K562 (cell line): ENCODE data around the gene SORCS1. TPM values are rescaled to one million over a fixed set of nuclear protein-coding genes. Genes with fewer than 3 reads are reported as not detected.

Experiments
- ARID3A ChIP-seq: IDR thresholded peaks from 2 replicates; pipeline ENCODE4 v1.6.1; 2012; ENCODE audit warnings: low read depth, low read length, improper control_type of control experiment, borderline replicate concordance
- ATF7 ChIP-seq: fragments of 450-650 bp; IDR thresholded peaks from 2 replicates; pipeline ENCODE4 v1.7.1; 2014; ENCODE audit warnings: mild to moderate bottlenecking, moderate library complexity
- BACH1 ChIP-seq: fragments of 200-800 bp; sonication (Bioruptor generic); IDR thresholded peaks from 2 replicates; pipeline ENCODE4 v1.6.1; 2016; ENCODE audit warnings: missing genetic modification characterization, missing compliant biosample characterization
- CEBPG ChIP-seq, 3 experiments: fragments of 200-800 bp in 1 of 3; sonication (Bioruptor generic) in 1 of 3; sonication (generic) in 1 of 3; formaldehyde crosslinking in 1 of 3; IDR thresholded peaks in 2 of 3; conservative IDR thresholded peaks in 1 of 3; 2 replicates each; pipeline versions ENCODE4 v1.6.1 to v1.8.0; 2016 to 2022; ENCODE audit warnings: missing compliant biosample characterization in 2 of 3, missing genetic modification characterization in 2 of 3, mild to moderate bottlenecking in 1 of 3, missing genetic modification reagents in 1 of 3
- FOSL1 ChIP-seq: fragments of 200-800 bp; sonication (Bioruptor generic); conservative IDR thresholded peaks from 2 replicates; pipeline ENCODE4 v1.6.1; 2016; ENCODE audit warnings: missing genetic modification characterization, missing compliant biosample characterization
- FOXK1 ChIP-seq: sonication (generic); formaldehyde crosslinking; IDR thresholded peaks from 2 replicates; pipeline ENCODE4 v1.8.0; 2022; ENCODE audit warnings: missing genetic modification reagents, mild to moderate bottlenecking, borderline replicate concordance
- GABPB1 ChIP-seq: sonication (generic); formaldehyde crosslinking; IDR thresholded peaks from 2 replicates; pipeline ENCODE4 v1.8.0; 2022; ENCODE audit warnings: mild to moderate bottlenecking, missing genetic modification reagents
- JUNB ChIP-seq: fragments of 450-650 bp; formaldehyde crosslinking; conservative IDR thresholded peaks from 2 replicates; pipeline ENCODE4 v1.4.0; 2020; ENCODE audit warnings: mild to moderate bottlenecking
- KDM5B ChIP-seq: fragments of 200-600 bp; sonication (generic); IDR thresholded peaks from 2 replicates; pipeline ENCODE4 v1.6.1; 2012; ENCODE audit warnings: low read depth, mild to moderate bottlenecking, moderate library complexity, low read length, control low read depth, inconsistent platforms; ENCODE audit not compliant: insufficient replicate concordance
- KHSRP ChIP-seq: fragments of 450-650 bp; IDR thresholded peaks from 2 replicates; pipeline ENCODE4 v1.6.1; 2017
- MTA3 ChIP-seq: fragments of 450-650 bp; formaldehyde crosslinking; IDR thresholded peaks from 2 replicates; pipeline ENCODE4 v1.6.1; 2017; ENCODE audit warnings: mild to moderate bottlenecking, borderline replicate concordance
- NBN ChIP-seq: fragments of 450-650 bp; IDR thresholded peaks from 2 replicates; pipeline ENCODE4 v1.6.1; 2016; ENCODE audit warnings: low read depth, mild to moderate bottlenecking
- PTRF ChIP-seq: fragments of 450-650 bp; IDR thresholded peaks from 2 replicates; pipeline ENCODE4 v1.6.1; 2016; ENCODE audit warnings: mild to moderate bottlenecking, missing genetic modification characterization, missing compliant biosample characterization
- RAD51 ChIP-seq: fragments of 450-650 bp; IDR thresholded peaks from 2 replicates; pipeline ENCODE4 v1.7.1; 2016; ENCODE audit warnings: low read depth, mild to moderate bottlenecking, borderline replicate concordance
- RBM15 ChIP-seq: fragments of 200-400 bp; formaldehyde crosslinking; IDR thresholded peaks from 2 replicates; pipeline ENCODE4 v1.6.1; 2018; ENCODE audit warnings: mild to moderate bottlenecking, low read length, moderate library complexity; ENCODE audit not compliant: insufficient read depth
- SNAPC5 ChIP-seq: fragments of 250-450 bp; sonication (Bioruptor Pico); IDR thresholded peaks from 2 replicates; pipeline ENCODE4 v1.8.0; 2021; ENCODE audit warnings: moderate library complexity, mild to moderate bottlenecking, inconsistent platforms
- TAF7 ChIP-seq: fragments of 450-650 bp; IDR thresholded peaks from 2 replicates; pipeline ENCODE4 v1.6.1; 2016; ENCODE audit warnings: missing genetic modification characterization, missing compliant biosample characterization
- WHSC1 ChIP-seq: IDR thresholded peaks from one replicate; pipeline ENCODE4 v1.6.1; 2012; ENCODE audit warnings: low read length, control low read depth, inconsistent platforms
- ZFP30 ChIP-seq: fragments of 250-450 bp; sonication (Bioruptor Pico); IDR thresholded peaks from 2 replicates; pipeline ENCODE4 v1.8.0; 2022; ENCODE audit warnings: moderate library complexity, mild to moderate bottlenecking, inconsistent platforms, borderline replicate concordance
- ZNF184 ChIP-seq: sonication (generic); formaldehyde crosslinking; IDR thresholded peaks from 2 replicates; pipeline ENCODE4 v1.5.0; 2020; ENCODE audit warnings: missing genetic modification reagents
- ZNF224 ChIP-seq: sonication (generic); formaldehyde crosslinking; IDR thresholded peaks from 2 replicates; pipeline ENCODE4 v1.8.0; 2022; ENCODE audit warnings: mild to moderate bottlenecking, missing genetic modification reagents
- ZNF609 ChIP-seq: sonication (generic); formaldehyde crosslinking; IDR thresholded peaks from 2 replicates; pipeline ENCODE4 v1.8.1; 2023; ENCODE audit warnings: missing genetic modification reagents, mild to moderate bottlenecking, borderline replicate concordance
- polyA plus RNA-seq, 8 experiments: library from polyadenylated mRNA; depleted of rRNA in 4 of 8; stranded (reverse) in 5 of 8; unstranded in 3 of 8; fragments of >200 nt; fragmentation: Nextera tagmentation in 2 of 8; fragmentation: Illumina TruSeq in 1 of 8; extraction: Ambion mirVana in 2 of 8; extraction: Trizol in 1 of 8; gene quantifications; 2 replicates each; pipeline versions ENCODE4 v1.2.1 to v1.2.3, GENCODE V29; 2011 to 2014; ENCODE audit warnings: inconsistent platforms in 1 of 8, missing spikeins in 1 of 8
- total RNA-seq, 7 experiments: library from RNA; depleted of rRNA in 6 of 7; stranded (reverse); fragments of >200 nt in 6 of 7; fragmentation: Illumina TruSeq in 2 of 7; extraction: Trizol in 2 of 7; gene quantifications; 2 replicates each; pipeline versions ENCODE4 v1.2.1 to v1.2.3, GENCODE V29; 2011 to 2021; ENCODE audit warnings: low replicate concordance in 1 of 7

Gene SORCS1
- total and polyA plus RNA-seq, 9 of the 15 experiments (the other 6 are each of a cell fraction or from before 2014, with no cell fraction given) = 1.5 to 3.9 (median 2.7) TPM

GRCh38 chr10:107022600-107023354 is 141.7 kb downstream of the SORCS1 start (continued):
- no peak for TF ChIP-seq ZNF609
- no peak for TF ChIP-seq FOXK1
- TF ChIP-seq NBN = peak; percentile 59; the same call in 1 of the 2 replicates
- no peak for TF ChIP-seq ZNF224
- TF ChIP-seq SNAPC5 (CRISPR knock-in tag) = no peak
- no peak for TF ChIP-seq KDM5B
- TF ChIP-seq CEBPG (CRISPR knock-in tag; IDR thresholded peaks at IDR 0.05) = peak; percentile 95
- peak; percentile 81 to 95 for TF ChIP-seq CEBPG (tag; conservative IDR thresholded peaks at IDR 0.05 in 1 of 2, IDR thresholded peaks at IDR 0.05 in 1 of 2)
- 0 out of 2 replicates have a peak, but pooled peaks have one; percentile 55 for TF ChIP-seq MTA3
- TF ChIP-seq KHSRP = no peak
- no peak for TF ChIP-seq RBM15
- TF ChIP-seq PTRF (tag) = no peak
- TF ChIP-seq ZNF184 (CRISPR knock-in tag) = no peak
- no peak for TF ChIP-seq JUNB (CRISPR knock-in tag)
- TF ChIP-seq GABPB1 = 0 out of 2 replicates have a peak, but pooled peaks have one; percentile 16
- no peak for TF ChIP-seq ZFP30
- TF ChIP-seq BACH1 (tag) = no peak
- TF ChIP-seq ARID3A = peak; percentile 79; the same call in 1 of the 2 replicates
- peak; percentile 83 for TF ChIP-seq ATF7
- peak; percentile 47; the same call in 1 of the 2 replicates for TF ChIP-seq RAD51
- peak; percentile 72 for TF ChIP-seq FOSL1 (tag)
- TF ChIP-seq TAF7 = no peak
- TF ChIP-seq WHSC1 = no peak
